WTC11 (cell line): Measurements from ENCODE around the gene FAM168B.

ENCODE experiments used
- CTCF ChIP-seq: fragments of 200-600 bp; IDR thresholded peaks from 2 replicates; pipeline ENCODE4 v1.8.0; 2022; ENCODE audit warnings: antibody characterized with exemption
- ELF4 ChIP-seq: sonication (generic); formaldehyde crosslinking; IDR thresholded peaks from 2 replicates; pipeline ENCODE4 v1.8.1; 2022; ENCODE audit warnings: low read depth, mild to moderate bottlenecking, moderate library complexity, missing genetic modification reagents
- ERG ChIP-seq: fragments of 250-450 bp; sonication (Bioruptor Pico); IDR thresholded peaks from 2 replicates; pipeline ENCODE4 v1.8.0; 2021; ENCODE audit warnings: mild to moderate bottlenecking
- HMGA2 ChIP-seq: fragments of 250-450 bp; sonication (Bioruptor Pico); IDR thresholded peaks from 2 replicates; pipeline ENCODE4 v1.4.0; 2021; ENCODE audit warnings: mild to moderate bottlenecking, moderate library complexity
- SP1 ChIP-seq: sonication (generic); formaldehyde crosslinking; conservative IDR thresholded peaks from 2 replicates; pipeline ENCODE4 v1.8.1; 2022; ENCODE audit warnings: missing genetic modification reagents
- ZBTB21 ChIP-seq: sonication (generic); formaldehyde crosslinking; IDR thresholded peaks from 2 replicates; pipeline ENCODE4 v1.8.1; 2023; ENCODE audit warnings: mild to moderate bottlenecking, missing genetic modification reagents, borderline replicate concordance
- TF ChIP-seq, protein P1 (sequence below): sonication (generic); formaldehyde crosslinking; IDR thresholded peaks from 2 replicates; pipeline ENCODE4 v1.8.1; 2022; ENCODE audit warnings: missing genetic modification reagents, borderline replicate concordance

DNA sequence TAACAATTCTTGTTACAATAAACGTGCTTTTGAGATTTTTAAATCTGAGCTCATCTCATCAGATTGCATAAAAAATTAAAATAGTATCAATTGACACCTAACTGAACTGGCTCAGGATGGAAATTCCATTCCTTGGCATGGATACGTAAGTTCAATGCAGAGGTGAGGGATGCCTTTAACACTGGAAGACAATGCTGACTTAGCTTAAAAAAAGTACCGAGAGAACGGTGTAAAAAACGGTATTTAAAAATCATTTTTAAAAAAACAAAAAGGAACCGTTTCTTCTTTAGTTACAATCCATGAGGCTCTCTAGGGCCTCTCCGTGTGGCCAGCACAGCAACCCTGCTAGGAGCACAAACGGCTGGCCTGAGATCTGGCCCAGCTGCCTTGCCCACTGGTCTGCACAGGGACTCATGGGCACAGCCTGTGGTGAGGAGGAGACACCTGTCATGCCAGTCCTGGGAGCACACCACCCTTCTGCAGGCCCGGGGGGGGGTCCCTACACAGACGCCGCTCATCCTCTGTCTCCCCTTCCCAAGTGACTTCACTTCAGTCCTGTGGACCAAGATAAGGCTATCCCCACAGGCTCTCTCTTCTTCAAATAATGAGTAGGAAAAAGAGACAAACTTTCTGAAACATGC is 45.2 kb downstream of the FAM168B start:
- TF ChIP-seq SP1 (CRISPR knock-in tag): no peak
- TF ChIP-seq CTCF: no peak
- TF ChIP-seq HMGA2: no peak
- no peak for TF ChIP-seq ELF4
- no peak for TF ChIP-seq ZBTB21
- TF ChIP-seq, protein P1, sequence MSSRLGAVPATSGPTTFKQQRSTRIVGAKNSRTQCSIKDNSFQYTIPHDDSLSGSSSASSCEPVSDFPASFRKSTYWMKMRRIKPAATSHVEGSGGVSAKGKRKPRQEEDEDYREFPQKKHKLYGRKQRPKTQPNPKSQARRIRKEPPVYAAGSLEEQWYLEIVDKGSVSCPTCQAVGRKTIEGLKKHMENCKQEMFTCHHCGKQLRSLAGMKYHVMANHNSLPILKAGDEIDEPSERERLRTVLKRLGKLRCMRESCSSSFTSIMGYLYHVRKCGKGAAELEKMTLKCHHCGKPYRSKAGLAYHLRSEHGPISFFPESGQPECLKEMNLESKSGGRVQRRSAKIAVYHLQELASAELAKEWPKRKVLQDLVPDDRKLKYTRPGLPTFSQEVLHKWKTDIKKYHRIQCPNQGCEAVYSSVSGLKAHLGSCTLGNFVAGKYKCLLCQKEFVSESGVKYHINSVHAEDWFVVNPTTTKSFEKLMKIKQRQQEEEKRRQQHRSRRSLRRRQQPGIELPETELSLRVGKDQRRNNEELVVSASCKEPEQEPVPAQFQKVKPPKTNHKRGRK: no peak
- TF ChIP-seq ERG (CRISPR knock-in tag): no peak
